T-helper 9 cell (primary cell): ENCODE measurements around the gene SLC1A3.

Experiments
- DNase-seq: peaks from one replicate; pipeline ENCODE4 v3.0.0-alpha.2; 2020

Gene SLC1A3

GRCh38 chr5:36658038-36658756 lies 51.8 kb downstream of the SLC1A3 start:
- no peak for DNase-seq

- DNase-seq: no peak
Measured at GRCh38 chr5:36659411-36659810, 53.0 kb downstream of the SLC1A3 start.

GRCh38 chr5:36660397-36661049 lies 54.1 kb downstream of the SLC1A3 start:
- no peak for DNase-seq

GRCh38 chr5:36661456-36662220 lies 55.2 kb downstream of the SLC1A3 start:
- DNase-seq: no peak

- no peak for DNase-seq
Measured at GRCh38 chr5:36662291-36662851, 56.0 kb downstream of the SLC1A3 start.

- DNase-seq: no peak
Measured at GRCh38 chr5:36664766-36665165, 58.4 kb downstream of the SLC1A3 start.

GRCh38 chr5:36665628-36666027 lies 59.2 kb downstream of the SLC1A3 start:
- no peak for DNase-seq

GRCh38 chr5:36666274-36666673 lies 59.9 kb downstream of the SLC1A3 start:
- no peak for DNase-seq

GRCh38 chr5:36666986-36667385 lies 60.6 kb downstream of the SLC1A3 start:
- DNase-seq: no peak

- no peak for DNase-seq
Measured at GRCh38 chr5:36667824-36668223, 61.4 kb downstream of the SLC1A3 start.

GRCh38 chr5:36669015-36669651 lies 62.7 kb downstream of the SLC1A3 start:
- no peak for DNase-seq

GRCh38 chr5:36670548-36670947 lies 64.1 kb downstream of the SLC1A3 start:
- DNase-seq: no peak

- DNase-seq: no peak
Measured at GRCh38 chr5:36675282-36675681, 68.9 kb downstream of the SLC1A3 start.

- no peak for DNase-seq
Measured at GRCh38 chr5:36679221-36679989, 73.0 kb downstream of the SLC1A3 start.

GRCh38 chr5:36680066-36680465 lies 73.7 kb downstream of the SLC1A3 start:
- DNase-seq: no peak

GRCh38 chr5:36681711-36682110 lies 75.3 kb downstream of the SLC1A3 start:
- DNase-seq: no peak

- DNase-seq: no peak
Measured at GRCh38 chr5:36682499-36682898, 76.1 kb downstream of the SLC1A3 start.

GRCh38 chr5:36683821-36684434 lies 77.5 kb downstream of the SLC1A3 start:
- DNase-seq: no peak

GRCh38 chr5:36685631-36686288 lies 79.4 kb downstream of the SLC1A3 start:
- no peak for DNase-seq

GRCh38 chr5:36686881-36687280 lies 80.5 kb downstream of the SLC1A3 start:
- DNase-seq: no peak

GRCh38 chr5:36688722-36689121 lies 82.3 kb downstream of the SLC1A3 start:
- DNase-seq: no peak
